ENCODE measurements around the gene RNF157. TPM values are rescaled to one million over a fixed set of nuclear protein-coding genes. Genes with fewer than 3 reads are reported as not detected.
"Not testable (repeated sequence)": the region's sequence is repeated elsewhere in the genome, so short reads cannot be mapped to it uniquely, and the experiment has no call there.

Gene RNF157
- total and polyA plus RNA-seq, 2 experiments from 2014 or later: 5.0 to 8.6 TPM

GRCh38 chr17:76213491-76213890 is 26.8 kb downstream of the RNF157 start:
- Histone ChIP-seq H3K4me1 (ENCODE audit: insufficient read depth) (no peaks in the 10 kb centered on the region), H3K27ac (no peak overlapping the region), H3K4me2 (no peak overlapping the region), H3K4me3 (no peak overlapping the region), H3K79me2 (no peaks in the 10 kb centered on the region), H3K9me3 (ENCODE audit: low read depth) (no peaks in the 10 kb centered on the region), H3K27me3 (no peaks in the 10 kb centered on the region), H3K36me3 (replicated peaks; ENCODE audit: insufficient read depth, low read depth) (no peaks in the 10 kb centered on the region), H3K9me2 (replicated peaks; ENCODE audit: insufficient read depth) (no peaks in the 10 kb centered on the region), H2AFZ (no peak overlapping the region), H4K20me1 (ENCODE audit: insufficient read depth, poor library complexity, severe bottlenecking) (no peaks in the 10 kb centered on the region)
- DNase-seq (ENCODE audit: low spot score): no peak
- TF ChIP-seq CTCF (IDR thresholded peaks at IDR 0.05; ENCODE audit: poor library complexity) (no peak), EZH2 (IDR thresholded peaks at IDR 0.05; ENCODE audit: borderline replicate concordance) (no peak), EZH2phosphoT487 (IDR thresholded peaks at IDR 0.05; ENCODE audit: low read depth, severe bottlenecking, unreplicated experiment) (no peak)
- 91% methylated on average over 2 of the region's 2 CpGs for WGBS (ENCODE audit: low lambda C conversion rate, missing lambda C conversion rate)

GRCh38 chr17:76208120-76208519 is 32.2 kb downstream of the RNF157 start:
- H3K36me3 ChIP-seq (replicated peaks; ENCODE audit: insufficient read depth, low read depth): no peaks in the 10 kb centered on the region
- H2AFZ ChIP-seq: no peak overlapping the region
- WGBS (ENCODE audit: low lambda C conversion rate, missing lambda C conversion rate): 100% methylated on average over 1 of the region's 1 CpG
- H3K27ac ChIP-seq: no peak overlapping the region
- H3K9me3 ChIP-seq (ENCODE audit: low read depth): no peaks in the 10 kb centered on the region
- H3K27me3 ChIP-seq: no peaks in the 10 kb centered on the region
- no peak overlapping the region for H3K4me3 ChIP-seq
- no peaks in the 10 kb centered on the region for H3K79me2 ChIP-seq
- no peak for DNase-seq (ENCODE audit: low spot score)
- H4K20me1 ChIP-seq (ENCODE audit: insufficient read depth, poor library complexity, severe bottlenecking): no peaks in the 10 kb centered on the region
- H3K4me1 ChIP-seq (ENCODE audit: insufficient read depth): no peaks in the 10 kb centered on the region
- TF ChIP-seq EZH2 (IDR thresholded peaks at IDR 0.05; ENCODE audit: borderline replicate concordance) (no peak), EZH2phosphoT487 (IDR thresholded peaks at IDR 0.05; ENCODE audit: low read depth, severe bottlenecking, unreplicated experiment) (no peak), CTCF (IDR thresholded peaks at IDR 0.05; ENCODE audit: poor library complexity) (no peak)
- H3K4me2 ChIP-seq: no peak overlapping the region
- no peaks in the 10 kb centered on the region for H3K9me2 ChIP-seq (replicated peaks; ENCODE audit: insufficient read depth)

- no peaks in the 10 kb centered on the region for H4K20me1 ChIP-seq (ENCODE audit: insufficient read depth, poor library complexity, severe bottlenecking)
- 92% methylated on average over 7 of the region's 7 CpGs for WGBS (ENCODE audit: low lambda C conversion rate, missing lambda C conversion rate)
- H3K9me3 ChIP-seq (ENCODE audit: low read depth): no peaks in the 10 kb centered on the region
- no peak overlapping the region for H3K4me2 ChIP-seq
- no peaks in the 10 kb centered on the region for H3K9me2 ChIP-seq (replicated peaks; ENCODE audit: insufficient read depth)
- H3K36me3 ChIP-seq (replicated peaks; ENCODE audit: insufficient read depth, low read depth): no peaks in the 10 kb centered on the region
- no peak for DNase-seq (ENCODE audit: low spot score)
- no peaks in the 10 kb centered on the region for H3K79me2 ChIP-seq
- no peak overlapping the region for H2AFZ ChIP-seq
- H3K27ac ChIP-seq: no peak overlapping the region
- H3K4me1 ChIP-seq (ENCODE audit: insufficient read depth): no peaks in the 10 kb centered on the region
- TF ChIP-seq EZH2phosphoT487 (IDR thresholded peaks at IDR 0.05; ENCODE audit: low read depth, severe bottlenecking, unreplicated experiment) (no peak), CTCF (IDR thresholded peaks at IDR 0.05; ENCODE audit: poor library complexity) (no peak), EZH2 (IDR thresholded peaks at IDR 0.05; ENCODE audit: borderline replicate concordance) (no peak)
- no peak overlapping the region for H3K4me3 ChIP-seq
- H3K27me3 ChIP-seq: no peaks in the 10 kb centered on the region
These were observed 32.8 kb downstream of the RNF157 start for GRCh38 chr17:76207275-76208059.

GRCh38 chr17:76205542-76206144 is 34.6 kb downstream of the RNF157 start:
- H4K20me1 ChIP-seq (ENCODE audit: insufficient read depth, poor library complexity, severe bottlenecking); H3K9me3 ChIP-seq (ENCODE audit: low read depth); H3K27me3 ChIP-seq; H3K4me1 ChIP-seq (ENCODE audit: insufficient read depth); H3K4me3 ChIP-seq; H3K9me2 ChIP-seq (replicated peaks; ENCODE audit: insufficient read depth); H3K27ac ChIP-seq; DNase-seq (ENCODE audit: low spot score); H3K4me2 ChIP-seq; H3K79me2 ChIP-seq; H3K36me3 ChIP-seq (replicated peaks; ENCODE audit: insufficient read depth, low read depth); H2AFZ ChIP-seq: not testable (repeated sequence)
- 94% methylated on average over 9 of the region's 9 CpGs for WGBS (ENCODE audit: low lambda C conversion rate, missing lambda C conversion rate)

Measured in hepatocyte (in vitro differentiated cells).